Nephron progenitor cell (in vitro differentiated cells): Measurements from ENCODE around the gene KIF26B.

Experiments
- DNase-seq: peaks from one replicate; pipeline ENCODE4 v3.0.0; 2021
- H3K27ac Mint-ChIP-seq: 2 replicates; pipeline ENCODE4 v1.8.0; 2021; ENCODE audit warnings: mild to moderate bottlenecking, moderate library complexity, mixed read lengths
- H3K27me3 Mint-ChIP-seq: 2 replicates; pipeline ENCODE4 v1.8.0; 2021; ENCODE audit warnings: mild to moderate bottlenecking, low read depth, mixed read lengths; ENCODE audit not compliant: poor library complexity
- H3K36me3 Mint-ChIP-seq: 2 replicates; pipeline ENCODE4 v1.8.0; 2021; ENCODE audit warnings: low read depth, mixed read lengths
- H3K4me1 Mint-ChIP-seq: 2 replicates; pipeline ENCODE4 v1.8.0; 2021; ENCODE audit warnings: mixed read lengths
- H3K4me3 Mint-ChIP-seq: 2 replicates; pipeline ENCODE4 v1.8.0; 2021; ENCODE audit warnings: mild to moderate bottlenecking, moderate library complexity, mixed read lengths
- H3K9me3 Mint-ChIP-seq: 2 replicates; pipeline ENCODE4 v1.8.0; 2021; ENCODE audit warnings: mild to moderate bottlenecking, moderate library complexity, mixed read lengths
- CTCF ChIP-seq: fragments of 200-600 bp; sonication (generic); IDR thresholded peaks from 2 replicates; pipeline ENCODE4 v1.5.0; 2021; ENCODE audit warnings: antibody characterized with exemption

The KIF26B gene

DNA sequence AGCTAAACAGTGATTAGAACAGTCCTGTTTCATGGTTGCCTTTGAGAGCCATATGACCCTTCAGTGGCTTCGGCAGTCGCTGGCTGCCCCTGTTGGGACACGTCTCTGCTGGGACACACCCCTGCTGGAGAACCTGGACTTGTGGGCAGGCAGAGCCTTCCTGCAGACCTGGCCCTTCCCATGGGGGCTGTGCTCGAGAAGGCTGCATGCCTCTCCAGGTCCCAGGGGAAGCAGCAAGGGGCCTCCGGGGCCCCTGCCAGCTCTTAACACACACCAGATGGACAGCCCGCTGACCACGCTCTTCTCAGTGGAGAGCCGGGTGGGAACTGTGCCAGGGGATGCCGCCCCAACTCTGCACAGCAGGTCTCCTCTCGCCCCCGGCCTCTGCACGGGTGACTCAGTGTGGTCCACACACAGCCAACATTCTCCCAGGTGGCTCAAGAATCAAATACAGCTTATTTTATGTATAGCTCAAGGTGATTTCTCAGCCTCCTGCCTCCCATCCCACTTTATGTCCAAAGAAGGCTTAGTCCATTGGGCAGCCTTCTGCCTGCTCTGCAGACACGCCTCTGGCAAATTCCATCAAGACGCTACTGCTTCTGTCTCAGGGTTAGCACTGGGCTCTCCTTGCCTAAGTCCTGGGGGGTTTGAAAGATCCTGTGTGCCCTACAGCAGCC is 450.8 kb downstream of the KIF26B start:
- no peak for DNase-seq
- Mint-ChIP-seq H3K4me1 (peaks cover 79% of the 10 kb centered on the region), H3K27ac (no peak overlapping the region), H3K36me3 (peaks cover 33% of the 10 kb centered on the region), H3K27me3 (no peaks in the 10 kb centered on the region), H3K4me3 (no peak overlapping the region), H3K9me3 (no peaks in the 10 kb centered on the region)
- no peak for TF ChIP-seq CTCF

- Mint-ChIP-seq H3K4me1 (peaks cover 85% of the 10 kb centered on the region), H3K27ac (peak overlapping the region; percentile 81), H3K36me3 (peaks cover 33% of the 10 kb centered on the region), H3K9me3 (no peaks in the 10 kb centered on the region), H3K4me3 (no peak overlapping the region), H3K27me3 (no peaks in the 10 kb centered on the region)
- no peak for TF ChIP-seq CTCF
- DNase-seq = no peak
Measured at GRCh38 chr1:245606157-245606725, 451.5 kb downstream of the KIF26B start.

DNA sequence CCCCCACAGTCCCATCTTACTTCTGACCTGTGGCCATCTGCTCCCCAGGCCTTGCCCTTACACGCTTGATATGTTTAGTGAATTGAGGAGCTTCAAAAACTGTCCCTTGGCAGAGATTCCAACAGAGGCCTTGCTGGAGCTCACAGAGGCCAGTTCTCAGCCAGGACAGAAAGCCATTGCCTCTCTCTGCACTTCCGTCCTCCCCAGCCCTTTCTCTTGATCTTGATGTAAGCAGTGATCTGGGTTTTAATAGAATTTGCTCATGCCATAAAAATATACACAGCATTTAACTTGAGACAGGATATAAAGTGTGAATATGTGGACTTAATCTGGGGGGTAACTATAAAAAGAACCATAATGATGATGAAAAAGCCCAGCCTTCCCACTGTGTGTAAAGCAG is 453.5 kb downstream of the KIF26B start:
- H3K27ac Mint-ChIP-seq = no peak overlapping the region
- peaks cover 3% of the 10 kb centered on the region for H3K27me3 Mint-ChIP-seq
- DNase-seq = no peak
- H3K4me1 Mint-ChIP-seq = peaks cover 80% of the 10 kb centered on the region
- H3K36me3 Mint-ChIP-seq = peaks cover 43% of the 10 kb centered on the region
- H3K9me3 Mint-ChIP-seq = no peaks in the 10 kb centered on the region
- no peak overlapping the region for H3K4me3 Mint-ChIP-seq
- TF ChIP-seq CTCF = no peak

GRCh38 chr1:245609354-245610150 is 454.8 kb downstream of the KIF26B start:
- DNase-seq = no peak
- TF ChIP-seq CTCF = no peak
- Mint-ChIP-seq H3K9me3 (no peaks in the 10 kb centered on the region), H3K27me3 (peaks cover 8% of the 10 kb centered on the region), H3K27ac (no peak overlapping the region), H3K4me3 (no peak overlapping the region), H3K4me1 (peaks cover 85% of the 10 kb centered on the region), H3K36me3 (peaks cover 42% of the 10 kb centered on the region)

- Mint-ChIP-seq H3K27me3 (peaks cover 8% of the 10 kb centered on the region), H3K27ac (no peak overlapping the region), H3K36me3 (peaks cover 48% of the 10 kb centered on the region), H3K9me3 (no peaks in the 10 kb centered on the region), H3K4me3 (no peak overlapping the region), H3K4me1 (peaks cover 79% of the 10 kb centered on the region)
- TF ChIP-seq CTCF = no peak
- DNase-seq = no peak
Measured at GRCh38 chr1:245611251-245611650, 456.5 kb downstream of the KIF26B start.
